ENCODE data around the gene SMIM17. TPM values are rescaled to one million over a fixed set of nuclear protein-coding genes. Genes with fewer than 3 reads are reported as not detected.

Gene SMIM17
- total RNA-seq, result not detected in 2 replicates

DNA sequence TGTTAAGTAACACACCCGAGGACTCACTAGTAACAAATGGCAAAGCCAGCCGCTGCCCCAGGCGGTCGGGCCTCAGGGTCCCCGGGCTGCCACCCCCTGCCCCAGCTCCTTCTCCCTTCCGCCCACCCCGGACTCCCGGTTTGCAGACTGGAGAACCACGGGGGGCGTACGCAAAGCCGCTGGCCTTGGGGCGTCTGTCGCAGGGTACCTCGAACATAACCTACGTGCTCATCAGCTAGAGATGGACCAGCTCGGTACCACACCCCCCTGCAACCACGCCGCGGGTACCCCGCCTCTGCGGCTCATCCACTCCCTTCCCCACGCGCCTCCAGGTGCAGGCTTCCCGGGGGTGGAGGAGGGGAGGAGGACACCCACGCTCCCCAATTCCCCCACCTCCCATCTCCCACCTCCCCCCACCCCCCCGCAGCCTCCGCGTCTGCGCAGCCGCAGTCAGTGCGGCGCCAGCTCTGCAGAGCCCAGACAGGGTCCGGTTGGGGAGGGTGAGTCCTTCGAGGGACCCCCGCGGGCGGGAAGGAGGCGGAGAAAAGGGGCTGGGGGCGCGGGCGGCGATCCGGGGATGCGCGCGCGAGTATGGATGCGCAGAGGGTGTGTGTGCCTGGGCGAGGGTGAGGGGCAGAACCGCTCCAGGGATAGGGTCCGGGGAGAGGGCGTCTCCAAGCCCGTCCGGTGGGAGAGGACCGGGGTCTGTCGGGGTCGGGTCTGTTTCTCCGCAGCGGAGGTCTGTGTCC, at the start of gene SMIM17:
Gene SMIM17 (plus strand): TSS at position 449 of the 749 bp plus-strand sequence. CDS start 2,509 bp downstream, outside the sequence.
- TF ChIP-seq, protein P1, sequence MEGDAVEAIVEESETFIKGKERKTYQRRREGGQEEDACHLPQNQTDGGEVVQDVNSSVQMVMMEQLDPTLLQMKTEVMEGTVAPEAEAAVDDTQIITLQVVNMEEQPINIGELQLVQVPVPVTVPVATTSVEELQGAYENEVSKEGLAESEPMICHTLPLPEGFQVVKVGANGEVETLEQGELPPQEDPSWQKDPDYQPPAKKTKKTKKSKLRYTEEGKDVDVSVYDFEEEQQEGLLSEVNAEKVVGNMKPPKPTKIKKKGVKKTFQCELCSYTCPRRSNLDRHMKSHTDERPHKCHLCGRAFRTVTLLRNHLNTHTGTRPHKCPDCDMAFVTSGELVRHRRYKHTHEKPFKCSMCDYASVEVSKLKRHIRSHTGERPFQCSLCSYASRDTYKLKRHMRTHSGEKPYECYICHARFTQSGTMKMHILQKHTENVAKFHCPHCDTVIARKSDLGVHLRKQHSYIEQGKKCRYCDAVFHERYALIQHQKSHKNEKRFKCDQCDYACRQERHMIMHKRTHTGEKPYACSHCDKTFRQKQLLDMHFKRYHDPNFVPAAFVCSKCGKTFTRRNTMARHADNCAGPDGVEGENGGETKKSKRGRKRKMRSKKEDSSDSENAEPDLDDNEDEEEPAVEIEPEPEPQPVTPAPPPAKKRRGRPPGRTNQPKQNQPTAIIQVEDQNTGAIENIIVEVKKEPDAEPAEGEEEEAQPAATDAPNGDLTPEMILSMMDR (IDR thresholded peaks at IDR 0.05), result no peak
- POLR2A ChIA-PET, result no interaction called here
- intact Hi-C loops (cut with micrococcal nuclease), result no loop called here
- Mint-ChIP-seq H3K27ac (no peak within 1 kb of the TSS), H3K4me3 (no peak within 1 kb of the TSS), H3K27me3 (peaks cover 18% of the 10 kb centered on the region), H3K9me3 (peaks cover 41% of the 10 kb centered on the region), H3K4me1 (no peaks in the 10 kb centered on the region), H3K36me3 (ENCODE audit: low read depth) (peaks cover 2% of the 10 kb centered on the region)
- ATAC-seq (ENCODE audit: low read depth) (no peak), DNase-seq (no peak)
- CTCF ChIA-PET, result no interaction called here

- intact Hi-C loops (cut with micrococcal nuclease), result loop anchor here (2.0 kb wide), 2 partner anchors 192 to 202 kb away; partner anchors contain the start of gene ZNF582
- Mint-ChIP-seq H3K27me3 (no peaks in the 10 kb centered on the region), H3K4me1 (peaks cover 13% of the 10 kb centered on the region), H3K36me3 (ENCODE audit: low read depth) (peaks cover 17% of the 10 kb centered on the region), H3K27ac (peak overlapping the region; percentile 82), H3K9me3 (peaks cover 13% of the 10 kb centered on the region), H3K4me3 (peak overlapping the region; percentile 96)
- DNase-seq, result no peak
- TF ChIP-seq, protein P1 (IDR thresholded peaks at IDR 0.05), result no peak
- POLR2A ChIA-PET, result interaction anchor here (1.0 to 1.3 kb wide), 2 partner anchors 191 to 201 kb away, joined by 3 to 11 read pairs; partner anchors contain the start of genes ZNF582 and ZNF583
- no peak for ATAC-seq (ENCODE audit: low read depth)
- CTCF ChIA-PET, result no interaction called here
Measured at GRCh38 chr19:56594446-56594782, 48.5 kb upstream of the SMIM17 start.

- peak; percentile 87 for DNase-seq
- Mint-ChIP-seq H3K9me3 (peaks cover 13% of the 10 kb centered on the region), H3K4me1 (peaks cover 13% of the 10 kb centered on the region), H3K27ac (peak within 1 kb of the TSS; percentile 82), H3K36me3 (ENCODE audit: low read depth) (peaks cover 17% of the 10 kb centered on the region), H3K4me3 (peak within 1 kb of the TSS; percentile 96), H3K27me3 (no peaks in the 10 kb centered on the region)
- TF ChIP-seq, protein P1 (IDR thresholded peaks at IDR 0.05), result no peak
- peak; percentile 95 for ATAC-seq (ENCODE audit: low read depth)
- CTCF ChIA-PET, result no interaction called here
- POLR2A ChIA-PET, result interaction anchor here (0.6 to 1.3 kb wide), 5 partner anchors 83 to 370 kb away, joined by 3 to 17 read pairs (median 4); partner anchors contain the start of genes ZNF582 and ZNF583
- intact Hi-C loops (cut with micrococcal nuclease), result loop anchor here (1.0 to 2.0 kb wide), 6 partner anchors 28 to 202 kb away; partner anchors contain the start of genes ZFP28, ZNF470, ZNF582 and ZNF835
Measured at GRCh38 chr19:56594783-56595547, 48.0 kb upstream of the SMIM17 start, which contains the start of gene ZNF71. Gene ZNF71 (plus strand): TSS chr19:56595302. CDS start chr19:56601559, 6,257 bp downstream.

DNA sequence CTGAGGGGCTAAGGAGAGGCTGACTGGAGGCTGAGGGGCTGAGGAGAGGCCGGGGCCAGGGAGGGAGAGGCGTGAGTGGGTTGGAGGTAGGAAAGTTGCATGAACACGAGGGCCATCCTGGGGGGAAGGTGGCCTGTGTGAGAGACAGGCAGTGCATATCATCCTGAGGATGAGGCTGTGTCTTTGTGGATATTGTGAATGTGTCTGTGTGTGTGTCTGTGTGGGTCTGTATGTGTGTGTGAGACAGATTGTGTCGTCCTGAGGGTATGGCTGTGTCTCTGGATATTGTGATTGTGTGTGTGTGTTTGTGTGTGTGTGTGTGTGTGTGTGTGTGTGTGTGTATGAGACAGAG, 47.4 kb upstream of the SMIM17 start:
- ChIA-PET CTCF (no interaction called here), POLR2A (interaction anchor here (0.6 to 1.3 kb wide), 6 partner anchors 82 to 369 kb away, joined by 3 to 17 read pairs (median 4); partner anchors contain the start of genes ZNF582 and ZNF583)
- ATAC-seq (ENCODE audit: low read depth) (peak; percentile 29), DNase-seq (no peak)
- peak overlapping the region; percentile 81 for H3K27ac Mint-ChIP-seq
- TF ChIP-seq, protein P1 (IDR thresholded peaks at IDR 0.05), result no peak
- intact Hi-C loops (cut with micrococcal nuclease), result loop anchor here (1.0 to 2.0 kb wide), 6 partner anchors 28 to 203 kb away; partner anchors contain the start of genes ZFP28, ZNF470, ZNF582 and ZNF835
- peaks cover 13% of the 10 kb centered on the region for H3K9me3 Mint-ChIP-seq
- H3K36me3 Mint-ChIP-seq (ENCODE audit: low read depth), result peaks cover 19% of the 10 kb centered on the region
- H3K4me1 Mint-ChIP-seq, result peaks cover 13% of the 10 kb centered on the region
- H3K4me3 Mint-ChIP-seq, result peak overlapping the region; percentile 96
- H3K27me3 Mint-ChIP-seq, result no peaks in the 10 kb centered on the region

GRCh38 chr19:56596676-56597075, 46.3 kb upstream of the SMIM17 start:
- intact Hi-C loops (cut with micrococcal nuclease), result no loop called here
- Mint-ChIP-seq H3K27ac (no peak overlapping the region), H3K4me3 (peak overlapping the region; percentile 96), H3K27me3 (no peaks in the 10 kb centered on the region), H3K36me3 (ENCODE audit: low read depth) (peaks cover 30% of the 10 kb centered on the region), H3K4me1 (peaks cover 13% of the 10 kb centered on the region), H3K9me3 (peaks cover 7% of the 10 kb centered on the region)
- ChIA-PET CTCF (no interaction called here), POLR2A (no interaction called here)
- ATAC-seq (ENCODE audit: low read depth), result no peak
- DNase-seq, result no peak
- TF ChIP-seq, protein P1 (IDR thresholded peaks at IDR 0.05), result no peak
